ENCODE measurements around the gene STXBP6. TPM values are rescaled to one million over a fixed set of nuclear protein-coding genes. Genes with fewer than 3 reads are reported as not detected.

The STXBP6 gene
- total and polyA plus RNA-seq, 10 of the 15 experiments (the other 5 are each of a cell fraction or from before 2014, with no cell fraction given) = 1.2 to 47.3 (median 1.9) TPM

- TF ChIP-seq E2F8 (IDR thresholded peaks at IDR 0.05; ENCODE audit: low read depth, partially characterized antibody) = no peak
- TF ChIP-seq, protein P1, sequence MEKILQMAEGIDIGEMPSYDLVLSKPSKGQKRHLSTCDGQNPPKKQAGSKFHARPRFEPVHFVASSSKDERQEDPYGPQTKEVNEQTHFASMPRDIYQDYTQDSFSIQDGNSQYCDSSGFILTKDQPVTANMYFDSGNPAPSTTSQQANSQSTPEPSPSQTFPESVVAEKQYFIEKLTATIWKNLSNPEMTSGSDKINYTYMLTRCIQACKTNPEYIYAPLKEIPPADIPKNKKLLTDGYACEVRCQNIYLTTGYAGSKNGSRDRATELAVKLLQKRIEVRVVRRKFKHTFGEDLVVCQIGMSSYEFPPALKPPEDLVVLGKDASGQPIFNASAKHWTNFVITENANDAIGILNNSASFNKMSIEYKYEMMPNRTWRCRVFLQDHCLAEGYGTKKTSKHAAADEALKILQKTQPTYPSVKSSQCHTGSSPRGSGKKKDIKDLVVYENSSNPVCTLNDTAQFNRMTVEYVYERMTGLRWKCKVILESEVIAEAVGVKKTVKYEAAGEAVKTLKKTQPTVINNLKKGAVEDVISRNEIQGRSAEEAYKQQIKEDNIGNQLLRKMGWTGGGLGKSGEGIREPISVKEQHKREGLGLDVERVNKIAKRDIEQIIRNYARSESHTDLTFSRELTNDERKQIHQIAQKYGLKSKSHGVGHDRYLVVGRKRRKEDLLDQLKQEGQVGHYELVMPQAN (conservative IDR thresholded peaks at IDR 0.05) = no peak
- no peak for TF ChIP-seq NFXL1 (IDR thresholded peaks at IDR 0.05; ENCODE audit: borderline replicate concordance)
- TF ChIP-seq SUZ12 (IDR thresholded peaks at IDR 0.05; ENCODE audit: unreplicated experiment) = no peak
- TF ChIP-seq E2F4 (IDR thresholded peaks at IDR 0.05; ENCODE audit: low read depth, low read length) = no peak
- no peak for TF ChIP-seq ZNF217 (IDR thresholded peaks at IDR 0.05)
- TF ChIP-seq RAD51 (IDR thresholded peaks at IDR 0.05) = no peak
These were observed 288.8 kb downstream of the STXBP6 start (continued) for GRCh38 chr14:24761141-24761540.
